Tibial nerve (tissue), 4 donors: Measurements from ENCODE around the gene BCAS1. TPM values are rescaled to one million over a fixed set of nuclear protein-coding genes. Genes with fewer than 3 reads are reported as not detected.

Experiments
- DNase-seq, 2 donors: peaks; one replicate each; pipeline ENCODE4 v3.0.0-alpha.2; 2019; ENCODE audit warnings: low spot score in 2 of 2
- H3K27ac ChIP-seq, 4 donors: fragments of 200-600 bp; sonication (generic) in 3 of 4; one replicate each; pipeline ENCODE4 v1.5.1; 2017 to 2019; ENCODE audit warnings: mild to moderate bottlenecking in 1 of 4
- H3K27me3 ChIP-seq, 2 donors: fragments of 200-600 bp; sonication (generic) in 1 of 2; one replicate each; pipeline versions ENCODE4 v1.5.1 to v1.6.0; 2017 to 2019
- H3K36me3 ChIP-seq, 3 donors: fragments of 200-600 bp; sonication (generic); one replicate each; pipeline ENCODE4 v1.5.1; 2018 to 2019
- H3K4me1 ChIP-seq, 4 donors: fragments of 200-600 bp; sonication (generic) in 3 of 4; one replicate each; pipeline ENCODE4 v1.5.1; 2017 to 2019
- H3K4me3 ChIP-seq, 4 donors: fragments of 200-600 bp; sonication (generic) in 3 of 4; one replicate each; pipeline ENCODE4 v1.5.1; 2017 to 2019; ENCODE audit warnings: mild to moderate bottlenecking in 1 of 4, moderate library complexity in 1 of 4
- H3K9me3 ChIP-seq, 4 donors: fragments of 200-600 bp; sonication (generic) in 3 of 4; one replicate each; pipeline ENCODE4 v1.5.1; 2017 to 2019
- CTCF ChIP-seq, 5 experiments: fragments of 200-600 bp in 3 of 5; fragments of 450-650 bp in 2 of 5; sonication (generic) in 3 of 5; IDR thresholded peaks; one replicate each; pipeline ENCODE4 v1.5.1; 2016 to 2019; ENCODE audit warnings: antibody characterized with exemption in 5 of 5, mild to moderate bottlenecking in 3 of 5, moderate library complexity in 2 of 5
- EP300 ChIP-seq, 2 donors: sonication (generic); formaldehyde crosslinking; IDR thresholded peaks; one replicate each; pipeline ENCODE4 v1.6.1; 2017; ENCODE audit warnings: antibody characterized with exemption in 2 of 2, mild to moderate bottlenecking in 1 of 2
- POLR2A ChIP-seq, 2 donors: fragments of 450-650 bp; IDR thresholded peaks; one replicate each; pipeline ENCODE4 v1.6.1; 2017; ENCODE audit warnings: antibody characterized with exemption in 2 of 2, mild to moderate bottlenecking in 2 of 2, moderate library complexity in 2 of 2
- WGBS, 2 donors: methylation state at CpG; one replicate each; pipeline ENCODE4 v1.1.5; 2018; 5-methylcytosine and 5-hydroxymethylcytosine counted together
- small RNA-seq: library from RNA; depleted of rRNA; stranded (forward); fragments of <200 nt; gene quantifications from one replicate; pipeline ENCODE3, GENCODE V24; 2016
- total RNA-seq, 4 donors: library from RNA; depleted of rRNA; stranded (reverse); fragments of >200 nt; gene quantifications; one replicate each; pipeline ENCODE4 v1.1.0, GENCODE V29; 2016

The BCAS1 gene
- total RNA-seq, 4 donors from 2014 or later = 34.8 to 59.6 (median 47.1) TPM

- H3K4me3 ChIP-seq = no peak overlapping the region
- no peaks in the 10 kb centered on the region for H3K27me3 ChIP-seq
- H3K36me3 ChIP-seq = no peaks in the 10 kb centered on the region
- peaks cover 0 to 29% (median 17%) of the 10 kb centered on the region in 4 donors for H3K4me1 ChIP-seq
- H3K9me3 ChIP-seq = peaks cover 0 to 2% (median 0%) of the 10 kb centered on the region in 4 donors
- WGBS, 2 donors = 93 to 95% methylated on average over 4 of the region's 4 CpGs
- H3K27ac ChIP-seq = no peak overlapping the region
- TF ChIP-seq POLR2A (IDR thresholded peaks at IDR 0.05) (no peak), EP300 (IDR thresholded peaks at IDR 0.05) (no peak), CTCF (IDR thresholded peaks at IDR 0.05) (no peak)
- no peak for DNase-seq
Measured at GRCh38 chr20:53896647-53897046, 173.7 kb downstream of the BCAS1 start.

- H3K27ac ChIP-seq = no peak overlapping the region
- H3K36me3 ChIP-seq = no peaks in the 10 kb centered on the region
- no peak overlapping the region for H3K4me3 ChIP-seq
- WGBS, 2 donors = 95 to 96% methylated on average over 7 of the region's 7 CpGs
- no peak for DNase-seq
- H3K4me1 ChIP-seq = peaks cover 0 to 23% (median 14%) of the 10 kb centered on the region in 4 donors
- peaks cover 0 to 7% (median 0%) of the 10 kb centered on the region in 4 donors for H3K9me3 ChIP-seq
- TF ChIP-seq POLR2A (IDR thresholded peaks at IDR 0.05) = no peak
- TF ChIP-seq EP300 (IDR thresholded peaks at IDR 0.05) = no peak
- TF ChIP-seq CTCF (IDR thresholded peaks at IDR 0.05) = no peak
- no peaks in the 10 kb centered on the region for H3K27me3 ChIP-seq
Measured at GRCh38 chr20:53896041-53896440, 174.4 kb downstream of the BCAS1 start.

GRCh38 chr20:53895385-53895755 is 175.0 kb downstream of the BCAS1 start:
- 94 to 95% methylated on average over 4 of the region's 4 CpGs for WGBS, 2 donors
- no peak for DNase-seq

DNA sequence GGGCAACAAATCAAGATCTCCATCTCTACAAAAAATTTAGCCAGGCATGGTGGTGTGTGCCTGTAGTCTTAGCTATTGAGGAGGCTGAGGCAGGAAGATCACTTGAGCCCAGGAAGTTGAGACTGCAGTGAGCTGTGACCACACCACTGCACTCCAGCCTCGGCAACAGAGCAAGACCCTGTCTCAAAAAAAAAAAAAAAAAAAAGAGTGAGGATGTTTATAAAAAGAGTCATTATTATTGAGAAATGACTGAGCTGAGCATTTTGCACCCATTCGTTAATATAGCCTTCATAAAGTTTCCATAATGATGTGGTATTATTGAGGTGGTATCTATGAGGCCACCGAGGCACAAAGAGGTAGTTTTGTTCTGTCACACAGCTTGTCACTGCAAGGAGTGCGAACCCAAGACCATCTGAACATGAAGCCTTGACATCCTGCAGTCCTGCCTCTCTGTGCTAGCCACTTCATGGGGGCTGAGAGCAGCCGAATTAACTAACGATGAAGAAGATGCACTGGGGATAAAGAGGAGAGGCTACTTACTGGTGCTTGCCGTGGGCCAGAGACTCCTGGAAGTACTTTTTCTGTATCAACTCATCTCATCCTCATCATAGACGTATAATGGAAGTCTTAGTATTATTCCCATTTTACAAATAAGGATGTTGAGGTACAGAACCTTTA is 175.5 kb downstream of the BCAS1 start:
- no peaks in the 10 kb centered on the region for H3K27me3 ChIP-seq
- WGBS, 2 donors = 70 to 81% methylated on average over 8 of the region's 8 CpGs
- no peaks in the 10 kb centered on the region for H3K36me3 ChIP-seq
- peaks cover 0 to 11% (median 7%) of the 10 kb centered on the region in 4 donors for H3K4me1 ChIP-seq
- no peak for DNase-seq
- H3K9me3 ChIP-seq = peaks cover 0 to 7% (median 0%) of the 10 kb centered on the region in 4 donors
- no peak overlapping the region for H3K4me3 ChIP-seq
- TF ChIP-seq EP300 (IDR thresholded peaks at IDR 0.05) (no peak), POLR2A (IDR thresholded peaks at IDR 0.05) (no peak), CTCF (IDR thresholded peaks at IDR 0.05) (no peak)
- no peak overlapping the region for H3K27ac ChIP-seq

More at GRCh38 chr20:53895385-53895755, 175.0 kb downstream of the BCAS1 start:
- no peak overlapping the region for H3K27ac ChIP-seq
- no peaks in the 10 kb centered on the region for H3K27me3 ChIP-seq
- no peaks in the 10 kb centered on the region for H3K36me3 ChIP-seq
- peaks cover 0 to 17% (median 11%) of the 10 kb centered on the region in 4 donors for H3K4me1 ChIP-seq
- H3K9me3 ChIP-seq = peaks cover 0 to 7% (median 0%) of the 10 kb centered on the region in 4 donors
- H3K4me3 ChIP-seq = no peak overlapping the region
- TF ChIP-seq POLR2A (IDR thresholded peaks at IDR 0.05) (no peak), EP300 (IDR thresholded peaks at IDR 0.05) (no peak), CTCF (IDR thresholded peaks at IDR 0.05) (no peak)

Small RNAs within 50 kb of the gene (small RNA-seq; reads per million reads assigned to genes)
- gene MIR4756 = not detected

Other genes starting within 250 kb of the BCAS1 start
- not detected for gene CYP24A1, start 103.4 kb upstream of the BCAS1 start, total RNA-seq
- gene PFDN4, start 137.5 kb upstream of the BCAS1 start, total RNA-seq = 100 to 1,000 TPM in 2 of 4 donors, 10 to 100 TPM in 2; 60.0 to 108 (median 85.1) TPM